Measurements from ENCODE around the gene CDK10. TPM values are rescaled to one million over a fixed set of nuclear protein-coding genes. Genes with fewer than 3 reads are reported as not detected.
"Not testable (repeated sequence)": the region's sequence is repeated elsewhere in the genome, so short reads cannot be mapped to it uniquely, and the experiment has no call there.

Gene CDK10
- total RNA-seq, 2 experiments from 2014 or later, result 76.0 to 77.1 TPM

DNA sequence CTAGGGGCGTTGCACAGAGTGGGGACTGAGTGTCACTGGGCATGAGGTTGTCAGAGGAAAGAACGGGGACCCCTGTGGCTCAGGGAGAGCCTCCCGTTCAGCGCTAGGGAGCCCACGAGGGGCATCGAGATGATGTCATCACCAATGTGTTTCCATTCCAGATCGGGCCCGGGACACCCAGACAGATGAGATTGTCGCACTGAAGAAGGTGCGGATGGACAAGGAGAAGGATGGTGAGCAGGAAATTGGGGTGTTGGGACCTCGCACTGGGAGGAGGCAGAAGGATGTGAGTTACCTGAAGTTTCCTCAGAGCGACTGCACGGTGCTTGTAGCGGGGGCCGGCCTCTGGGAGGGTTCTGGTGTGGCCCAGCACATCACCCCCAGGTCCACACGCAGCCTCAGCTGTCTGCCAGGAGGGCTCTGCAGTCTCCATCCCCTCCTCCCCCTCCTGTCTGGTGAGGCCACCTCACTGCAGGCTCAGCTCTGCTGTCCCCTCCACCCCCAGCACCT lies 4.0 kb downstream of the CDK10 start:
- no peak for ATAC-seq
- POLR2A ChIA-PET, result no interaction called here
- no peaks in the 10 kb centered on the region for H3K27me3 Mint-ChIP-seq (ENCODE audit: low read depth)
- no peak overlapping the region for H3K27ac Mint-ChIP-seq
- no peaks in the 10 kb centered on the region for H3K9me3 Mint-ChIP-seq (ENCODE audit: insufficient read depth)
- CTCF ChIA-PET, result interaction anchor here (2.8 kb wide), 1 partner anchor 9 kb away, joined by 25 read pairs; no protein-coding TSS in a partner anchor
- peaks cover 40% of the 10 kb centered on the region for H3K36me3 Mint-ChIP-seq (ENCODE audit: low read depth)
- H3K4me1 Mint-ChIP-seq (ENCODE audit: low read depth), result peaks cover 20% of the 10 kb centered on the region
- no peak for DNase-seq
- no peak overlapping the region for H3K4me3 Mint-ChIP-seq

DNA sequence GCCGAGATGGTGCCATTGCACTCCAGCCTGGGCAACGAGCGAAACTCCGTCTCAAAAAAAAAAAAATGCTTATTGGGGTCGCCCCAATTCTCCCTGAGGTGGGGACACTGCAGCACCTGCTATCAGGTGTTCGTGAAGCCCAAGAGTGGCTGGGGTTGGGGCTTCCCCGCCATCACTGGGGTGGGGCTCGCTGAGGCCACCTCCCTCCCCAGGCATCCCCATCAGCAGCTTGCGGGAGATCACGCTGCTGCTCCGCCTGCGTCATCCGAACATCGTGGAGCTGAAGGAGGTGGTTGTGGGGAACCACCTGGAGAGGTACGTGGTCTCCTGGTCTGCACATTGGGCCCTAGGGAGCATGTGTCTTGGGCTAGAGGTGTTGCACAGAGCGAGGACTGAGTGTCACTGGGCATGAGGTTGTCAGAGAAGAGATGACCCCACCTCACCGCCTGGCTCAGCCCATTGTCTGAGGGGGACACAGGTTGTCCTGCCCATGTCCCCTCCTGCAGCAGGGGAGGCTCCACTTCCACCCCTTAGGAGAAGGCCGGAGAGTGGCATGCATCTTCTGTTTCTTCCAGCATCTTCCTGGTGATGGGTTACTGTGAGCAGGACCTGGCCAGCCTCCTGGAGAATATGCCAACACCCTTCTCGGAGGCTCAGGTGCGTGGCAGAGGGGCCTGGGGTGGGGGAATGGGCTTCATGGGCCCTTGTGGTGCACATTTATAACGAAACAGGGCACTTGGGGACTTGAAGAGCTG lies 4.9 kb downstream of the CDK10 start:
- H3K27ac Mint-ChIP-seq, result no peak overlapping the region
- no peaks in the 10 kb centered on the region for H3K9me3 Mint-ChIP-seq (ENCODE audit: insufficient read depth)
- peaks cover 37% of the 10 kb centered on the region for H3K36me3 Mint-ChIP-seq (ENCODE audit: low read depth)
- ChIA-PET CTCF (no interaction called here), POLR2A (no interaction called here)
- H3K4me3 Mint-ChIP-seq, result no peak overlapping the region
- no peaks in the 10 kb centered on the region for H3K27me3 Mint-ChIP-seq (ENCODE audit: low read depth)
- peaks cover 27% of the 10 kb centered on the region for H3K4me1 Mint-ChIP-seq (ENCODE audit: low read depth)
- ATAC-seq (no peak), DNase-seq (no peak)

DNA sequence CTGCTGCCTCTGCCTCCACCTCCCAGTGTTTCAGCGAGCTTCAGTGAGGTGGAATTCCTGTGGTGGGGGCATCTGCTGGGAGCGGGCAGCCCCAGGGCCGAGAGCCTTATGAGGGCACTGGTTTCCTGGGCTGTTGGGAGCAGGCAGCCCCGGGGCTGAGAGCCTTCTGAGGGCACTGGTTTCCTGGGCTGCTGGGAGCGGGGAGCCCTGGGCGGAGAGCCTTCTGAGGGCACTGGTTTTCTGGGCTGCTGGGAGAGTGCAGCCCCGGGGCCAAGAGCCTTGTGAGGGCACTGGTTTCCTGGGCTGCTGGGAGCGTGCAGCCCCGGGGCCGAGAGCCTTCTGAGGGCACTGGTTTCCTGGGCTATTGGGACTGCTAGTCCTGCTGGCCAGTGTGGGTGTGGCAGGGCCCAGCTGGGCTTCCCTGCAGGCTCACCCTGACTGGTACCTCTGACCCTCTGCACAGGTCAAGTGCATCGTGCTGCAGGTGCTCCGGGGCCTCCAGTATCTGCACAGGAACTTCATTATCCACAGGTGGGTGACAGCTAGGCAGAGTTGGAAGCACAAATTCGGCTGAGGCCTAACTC lies 5.6 kb downstream of the CDK10 start:
- ChIA-PET POLR2A (no interaction called here), CTCF (no interaction called here)
- Mint-ChIP-seq H3K9me3 (ENCODE audit: insufficient read depth) (no peaks in the 10 kb centered on the region), H3K4me3 (no peak overlapping the region), H3K27ac (no peak overlapping the region), H3K4me1 (ENCODE audit: low read depth) (peaks cover 32% of the 10 kb centered on the region), H3K27me3 (ENCODE audit: low read depth) (no peaks in the 10 kb centered on the region), H3K36me3 (ENCODE audit: low read depth) (peaks cover 35% of the 10 kb centered on the region)
- no peak for DNase-seq
- no peak for ATAC-seq

DNA sequence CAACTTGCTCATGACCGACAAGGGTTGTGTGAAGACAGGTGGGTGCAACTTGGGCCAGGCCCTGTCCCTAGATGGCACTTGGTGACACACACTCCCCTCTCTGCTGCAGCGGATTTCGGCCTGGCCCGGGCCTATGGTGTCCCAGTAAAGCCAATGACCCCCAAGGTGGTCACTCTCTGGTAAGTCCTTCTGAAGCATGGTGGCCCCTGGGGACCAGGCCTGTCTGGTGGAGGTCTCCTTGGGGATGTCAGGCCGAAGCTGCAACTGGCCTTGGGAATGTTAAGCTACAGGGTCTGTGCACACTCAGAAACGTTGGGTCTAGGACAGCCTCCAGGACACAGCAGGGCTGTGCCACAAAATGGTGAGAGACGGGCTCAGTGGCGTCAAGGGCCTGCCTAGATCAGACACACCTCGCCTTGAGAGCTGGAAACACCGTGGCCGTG lies 6.8 kb downstream of the CDK10 start:
- Mint-ChIP-seq H3K4me3 (no peak overlapping the region), H3K27me3 (ENCODE audit: low read depth) (no peaks in the 10 kb centered on the region), H3K9me3 (ENCODE audit: insufficient read depth) (no peaks in the 10 kb centered on the region), H3K4me1 (ENCODE audit: low read depth) (peaks cover 22% of the 10 kb centered on the region), H3K36me3 (ENCODE audit: low read depth) (peaks cover 30% of the 10 kb centered on the region), H3K27ac (no peak overlapping the region)
- ChIA-PET CTCF (interaction anchor here (0.7 kb wide), 1 partner anchor 8 kb away, joined by 3 read pairs; the partner anchor contains the start of gene SPATA2L), POLR2A (no interaction called here)
- no peak for ATAC-seq
- DNase-seq, result no peak

DNA sequence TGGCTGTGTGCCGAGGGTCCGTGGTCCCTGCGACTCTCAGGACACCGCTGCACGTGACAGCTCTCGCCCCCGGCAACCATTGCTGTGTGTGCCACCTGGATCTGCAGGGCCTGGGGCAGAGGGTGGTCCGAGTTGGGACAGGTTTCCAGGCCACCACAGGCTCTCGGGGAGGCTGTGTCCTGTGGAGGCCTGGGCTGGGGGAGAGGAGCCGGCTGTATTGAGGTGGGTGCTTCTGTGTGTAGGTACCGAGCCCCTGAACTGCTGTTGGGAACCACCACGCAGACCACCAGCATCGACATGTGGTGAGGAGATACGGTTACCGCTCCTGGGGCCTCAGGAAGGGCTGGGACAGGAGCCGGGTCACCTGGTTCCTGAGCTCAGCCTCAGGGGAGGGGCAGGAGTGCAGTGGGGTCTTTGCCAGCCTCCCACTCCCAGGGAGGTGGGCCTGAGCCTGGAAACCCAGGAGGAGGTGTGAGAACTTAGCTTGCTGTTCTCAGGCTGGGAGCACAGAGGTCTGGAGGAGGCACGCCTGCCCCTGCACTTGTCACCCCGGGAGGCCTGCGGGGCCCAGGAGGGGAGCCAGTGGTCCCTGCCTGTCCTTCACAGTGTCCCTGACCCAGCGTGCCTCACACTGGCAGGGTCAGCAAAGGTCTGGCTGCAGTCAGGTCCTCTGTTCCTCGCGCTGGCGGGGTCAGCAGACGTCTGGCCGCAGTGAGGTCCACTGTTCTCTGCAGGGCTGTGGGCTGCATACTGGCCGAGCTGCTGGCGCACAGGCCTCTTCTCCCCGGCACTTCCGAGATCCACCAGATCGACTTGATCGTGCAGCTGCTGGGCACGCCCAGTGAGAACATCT lies 7.7 kb downstream of the CDK10 start:
- Mint-ChIP-seq H3K27me3 (ENCODE audit: low read depth) (no peaks in the 10 kb centered on the region), H3K9me3 (ENCODE audit: insufficient read depth) (no peaks in the 10 kb centered on the region), H3K36me3 (ENCODE audit: low read depth) (peaks cover 29% of the 10 kb centered on the region), H3K4me3 (no peak overlapping the region), H3K4me1 (ENCODE audit: low read depth) (peaks cover 19% of the 10 kb centered on the region), H3K27ac (no peak overlapping the region)
- DNase-seq, result no peak
- ATAC-seq, result no peak
- ChIA-PET POLR2A (no interaction called here), CTCF (interaction anchor here (1.1 kb wide), 1 partner anchor 12 kb away, joined by 3 read pairs; no protein-coding TSS in a partner anchor)

DNA sequence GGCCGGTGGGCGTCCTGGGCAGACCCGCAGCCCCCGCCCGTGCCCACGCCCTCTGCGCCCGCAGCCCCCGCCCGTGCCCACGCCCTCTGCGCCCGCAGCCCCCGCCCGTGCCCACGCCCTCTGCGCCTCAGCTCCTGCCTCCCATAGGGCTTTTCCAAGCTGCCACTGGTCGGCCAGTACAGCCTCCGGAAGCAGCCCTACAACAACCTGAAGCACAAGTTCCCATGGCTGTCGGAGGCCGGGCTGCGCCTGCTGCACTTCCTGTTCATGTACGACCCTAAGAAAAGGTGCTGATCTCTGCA lies 8.2 kb downstream of the CDK10 start:
- H3K9me3 Mint-ChIP-seq (ENCODE audit: insufficient read depth); POLR2A ChIA-PET; ATAC-seq; H3K27ac Mint-ChIP-seq; H3K4me3 Mint-ChIP-seq; H3K27me3 Mint-ChIP-seq (ENCODE audit: low read depth); DNase-seq: not testable (repeated sequence)
- peaks cover 20% of the 10 kb centered on the region for H3K4me1 Mint-ChIP-seq (ENCODE audit: low read depth)
- CTCF ChIA-PET, result interaction anchor here (1.1 kb wide), 1 partner anchor 11 kb away, joined by 3 read pairs; no protein-coding TSS in a partner anchor
- peaks cover 29% of the 10 kb centered on the region for H3K36me3 Mint-ChIP-seq (ENCODE audit: low read depth)

DNA sequence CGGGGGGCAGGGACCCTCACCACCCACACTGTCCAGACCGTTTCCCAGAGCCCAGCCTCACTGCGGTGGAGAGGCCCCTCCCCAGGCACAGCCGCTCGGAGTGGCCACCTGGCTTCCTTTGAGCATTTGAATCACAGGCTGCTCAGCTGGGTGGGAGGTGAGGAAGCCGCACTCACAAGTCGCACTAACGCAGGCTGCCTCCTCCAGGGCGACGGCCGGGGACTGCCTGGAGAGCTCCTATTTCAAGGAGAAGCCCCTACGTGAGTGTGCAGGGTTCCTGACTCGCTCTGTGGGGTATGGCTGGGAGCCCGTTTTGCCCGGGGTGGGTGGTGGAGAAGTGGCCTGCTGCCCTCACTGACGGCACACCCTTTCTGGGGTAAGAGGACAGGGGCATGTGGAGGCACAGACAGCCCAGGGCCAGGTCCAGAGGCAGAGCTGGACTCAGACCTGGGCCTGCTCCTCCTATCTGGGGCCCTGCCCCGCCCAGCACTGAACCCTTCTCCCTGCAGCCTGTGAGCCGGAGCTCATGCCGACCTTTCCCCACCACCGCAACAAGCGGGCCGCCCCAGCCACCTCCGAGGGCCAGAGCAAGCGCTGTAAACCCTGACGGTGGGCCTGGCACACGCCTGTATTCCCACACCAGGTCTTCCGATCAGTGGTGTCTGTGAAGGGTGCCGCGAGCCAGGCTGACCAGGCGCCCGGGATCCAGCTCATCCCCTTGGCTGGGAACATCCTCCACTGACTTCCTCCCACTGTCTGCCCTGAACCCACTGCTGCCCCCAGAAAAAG lies 8.8 kb downstream of the CDK10 start:
- DNase-seq, result no peak
- Mint-ChIP-seq H3K27me3 (ENCODE audit: low read depth) (no peaks in the 10 kb centered on the region), H3K4me3 (no peak overlapping the region), H3K36me3 (ENCODE audit: low read depth) (peaks cover 24% of the 10 kb centered on the region), H3K4me1 (ENCODE audit: low read depth) (peaks cover 26% of the 10 kb centered on the region), H3K9me3 (ENCODE audit: insufficient read depth) (no peaks in the 10 kb centered on the region), H3K27ac (no peak overlapping the region)
- POLR2A ChIA-PET, result interaction anchor here (1.0 kb wide), 1 partner anchor 8 kb away, joined by 4 read pairs; the partner anchor contains the start of gene CDK10
- CTCF ChIA-PET, result interaction anchor here (1.1 kb wide), 1 partner anchor 11 kb away, joined by 3 read pairs; no protein-coding TSS in a partner anchor
- no peak for ATAC-seq

DNA sequence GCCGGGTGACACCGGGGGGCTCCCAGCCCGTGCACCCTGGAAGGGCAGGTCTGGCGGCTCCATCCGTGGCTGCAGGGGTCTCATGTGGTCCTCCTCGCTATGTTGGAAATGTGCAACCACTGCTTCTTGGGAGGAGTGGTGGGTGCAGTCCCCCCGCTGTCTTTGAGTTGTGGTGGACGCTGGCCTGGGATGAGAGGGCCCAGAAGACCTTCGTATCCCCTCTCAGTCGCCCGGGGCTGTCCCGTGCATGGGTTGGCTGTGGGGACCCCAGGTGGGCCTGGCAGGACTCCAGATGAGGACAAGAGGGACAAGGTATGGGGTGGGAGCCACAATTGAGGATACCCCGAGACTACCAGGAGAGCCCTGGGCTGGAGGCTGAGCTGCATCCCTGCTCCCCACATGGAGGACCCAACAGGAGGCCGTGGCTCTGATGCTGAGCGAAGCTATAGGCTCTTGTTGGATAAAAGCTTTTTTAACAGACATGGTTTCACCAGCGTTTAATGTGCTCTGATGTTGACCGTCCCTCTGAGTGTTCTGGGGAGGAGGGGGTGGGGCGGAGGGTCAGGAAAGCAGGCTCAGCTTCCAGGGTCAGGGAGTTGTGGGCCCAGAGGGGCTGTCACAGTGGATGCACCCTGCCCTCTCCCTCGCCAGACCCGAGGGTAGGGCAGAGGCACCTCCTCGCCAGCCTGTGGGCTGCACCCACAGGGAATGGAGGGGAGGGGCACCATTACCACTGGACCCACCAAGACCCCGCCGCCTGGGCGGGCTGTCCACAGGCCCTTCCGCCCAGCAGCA lies 9.6 kb downstream of the CDK10 start:
- no peaks in the 10 kb centered on the region for H3K9me3 Mint-ChIP-seq (ENCODE audit: insufficient read depth)
- H3K36me3 Mint-ChIP-seq (ENCODE audit: low read depth), result peaks cover 18% of the 10 kb centered on the region
- DNase-seq (no peak), ATAC-seq (no peak)
- ChIA-PET CTCF (interaction anchor here (1.2 kb wide), 1 partner anchor 97 kb away, joined by 4 read pairs; no protein-coding TSS in a partner anchor), POLR2A (interaction anchor here (1.0 kb wide), 1 partner anchor 9 kb away, joined by 4 read pairs; the partner anchor contains the start of gene CDK10)
- no peak overlapping the region for H3K27ac Mint-ChIP-seq
- H3K4me3 Mint-ChIP-seq, result no peak overlapping the region
- peaks cover 32% of the 10 kb centered on the region for H3K4me1 Mint-ChIP-seq (ENCODE audit: low read depth)
- H3K27me3 Mint-ChIP-seq (ENCODE audit: low read depth), result no peaks in the 10 kb centered on the region

DNA sequence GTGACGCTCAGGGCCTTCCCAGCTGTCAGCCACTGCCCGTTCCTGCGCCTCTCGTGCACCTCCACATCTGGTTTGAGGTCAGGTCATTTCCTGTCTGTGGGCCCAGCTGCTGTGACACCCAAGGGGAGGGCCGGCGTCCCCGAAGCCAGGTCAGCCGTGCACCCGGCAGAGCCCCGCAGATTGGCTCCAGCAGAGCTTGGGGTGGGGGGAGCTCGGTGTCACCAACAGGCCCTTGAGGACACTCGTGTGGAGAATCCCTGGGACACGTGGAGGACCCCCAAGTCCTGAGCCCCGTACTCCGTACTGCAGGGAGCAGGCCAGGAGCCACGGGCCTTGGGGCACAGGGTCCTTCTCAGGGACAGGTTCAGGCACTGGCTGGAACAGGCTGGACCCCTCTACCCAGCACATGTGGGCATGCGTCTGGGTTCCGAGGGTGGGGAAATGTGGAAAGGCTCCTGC lies 10.2 kb downstream of the CDK10 start:
- no peak overlapping the region for H3K4me3 Mint-ChIP-seq
- ChIA-PET POLR2A (no interaction called here), CTCF (interaction anchor here (0.8 to 1.2 kb wide), 2 partner anchors 96 to 120 kb away, joined by 3 to 4 read pairs; partner anchors contain the start of gene FANCA)
- peaks cover 32% of the 10 kb centered on the region for H3K4me1 Mint-ChIP-seq (ENCODE audit: low read depth)
- no peak for ATAC-seq
- peak; percentile 75 for DNase-seq
- no peak overlapping the region for H3K27ac Mint-ChIP-seq
- peaks cover 14% of the 10 kb centered on the region for H3K36me3 Mint-ChIP-seq (ENCODE audit: low read depth)
- no peaks in the 10 kb centered on the region for H3K27me3 Mint-ChIP-seq (ENCODE audit: low read depth)
- no peaks in the 10 kb centered on the region for H3K9me3 Mint-ChIP-seq (ENCODE audit: insufficient read depth)

DNA sequence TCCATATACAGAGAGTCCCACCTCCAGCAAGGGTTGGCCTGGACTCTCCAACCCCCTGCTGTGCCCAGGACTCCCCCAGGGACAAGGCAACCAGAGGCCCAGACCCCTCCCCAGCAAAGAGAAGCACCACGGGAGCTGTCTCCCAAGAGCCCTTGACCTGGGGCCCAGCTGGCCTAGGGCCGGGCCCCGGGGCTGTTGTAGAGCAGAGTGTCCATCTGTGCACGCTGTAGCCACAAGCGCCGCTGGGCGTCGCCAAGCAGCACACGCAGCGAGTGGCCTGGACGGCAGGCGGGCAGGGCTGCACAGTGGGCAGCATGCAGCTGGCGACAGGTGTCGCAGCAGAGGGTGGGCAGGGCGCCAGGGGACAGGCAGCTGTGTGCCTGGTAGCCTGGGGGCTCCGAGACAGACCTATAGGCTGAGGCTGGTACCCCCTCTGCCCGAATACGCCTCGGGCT lies 10.7 kb downstream of the CDK10 start:
- H3K36me3 Mint-ChIP-seq (ENCODE audit: low read depth), result peaks cover 13% of the 10 kb centered on the region
- H3K27me3 Mint-ChIP-seq (ENCODE audit: low read depth), result no peaks in the 10 kb centered on the region
- H3K4me3 Mint-ChIP-seq, result no peak overlapping the region
- peaks cover 33% of the 10 kb centered on the region for H3K4me1 Mint-ChIP-seq (ENCODE audit: low read depth)
- ChIA-PET CTCF (interaction anchor here (0.8 to 3.9 kb wide), 3 partner anchors 8 to 119 kb away, joined by 3 to 25 read pairs (median 4); partner anchors contain the start of gene FANCA), POLR2A (no interaction called here)
- ATAC-seq, result no peak
- no peaks in the 10 kb centered on the region for H3K9me3 Mint-ChIP-seq (ENCODE audit: insufficient read depth)
- no peak overlapping the region for H3K27ac Mint-ChIP-seq
- DNase-seq, result no peak

All from activated CD8-positive, alpha-beta T cell treated with anti-CD3 and anti-CD28 coated beads, Interleukin-2, amount 10 ng/mL, durations not matched to agents 7 days and 5 days (primary cell).